Body of pancreas (tissue), 4 donors: ENCODE results near the gene PTPRT.

ENCODE experiments used
- POLR2A ChIP-seq, 3 donors: fragments of 450-650 bp; IDR thresholded peaks; one replicate each; pipeline ENCODE4 v1.6.1; 2016; ENCODE audit warnings: antibody characterized with exemption in 3 of 3, mild to moderate bottlenecking in 2 of 3
- TF ChIP-seq, protein P1 (sequence below), 7 experiments: fragments of 450-650 bp in 4 of 7; fragments of 200-600 bp in 3 of 7; sonication (generic) in 3 of 7; IDR thresholded peaks; one replicate each; pipeline ENCODE4 v1.5.1; 2016 to 2019; ENCODE audit warnings: antibody characterized with exemption in 7 of 7

DNA sequence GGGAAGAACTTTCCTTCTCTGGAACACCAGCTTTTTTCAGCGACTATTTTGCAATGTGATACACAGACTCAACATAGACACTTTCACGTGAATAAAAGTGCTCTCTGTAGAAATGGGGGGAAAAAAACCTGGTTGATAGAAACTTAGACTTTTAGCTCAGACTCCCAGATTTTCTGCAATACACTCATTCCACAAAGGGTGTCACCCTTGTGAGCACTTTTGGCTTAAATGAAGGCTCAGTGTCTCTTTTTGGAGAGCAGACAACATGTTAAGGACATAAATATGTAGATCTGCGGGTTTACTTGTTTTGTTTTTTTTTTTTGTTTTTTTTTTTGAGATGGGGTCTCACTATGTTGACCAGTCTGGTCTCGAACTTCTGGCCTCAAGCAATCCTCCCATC lies 579.6 kb downstream of the PTPRT start:
- TF ChIP-seq, protein P1, sequence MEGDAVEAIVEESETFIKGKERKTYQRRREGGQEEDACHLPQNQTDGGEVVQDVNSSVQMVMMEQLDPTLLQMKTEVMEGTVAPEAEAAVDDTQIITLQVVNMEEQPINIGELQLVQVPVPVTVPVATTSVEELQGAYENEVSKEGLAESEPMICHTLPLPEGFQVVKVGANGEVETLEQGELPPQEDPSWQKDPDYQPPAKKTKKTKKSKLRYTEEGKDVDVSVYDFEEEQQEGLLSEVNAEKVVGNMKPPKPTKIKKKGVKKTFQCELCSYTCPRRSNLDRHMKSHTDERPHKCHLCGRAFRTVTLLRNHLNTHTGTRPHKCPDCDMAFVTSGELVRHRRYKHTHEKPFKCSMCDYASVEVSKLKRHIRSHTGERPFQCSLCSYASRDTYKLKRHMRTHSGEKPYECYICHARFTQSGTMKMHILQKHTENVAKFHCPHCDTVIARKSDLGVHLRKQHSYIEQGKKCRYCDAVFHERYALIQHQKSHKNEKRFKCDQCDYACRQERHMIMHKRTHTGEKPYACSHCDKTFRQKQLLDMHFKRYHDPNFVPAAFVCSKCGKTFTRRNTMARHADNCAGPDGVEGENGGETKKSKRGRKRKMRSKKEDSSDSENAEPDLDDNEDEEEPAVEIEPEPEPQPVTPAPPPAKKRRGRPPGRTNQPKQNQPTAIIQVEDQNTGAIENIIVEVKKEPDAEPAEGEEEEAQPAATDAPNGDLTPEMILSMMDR (IDR thresholded peaks at IDR 0.05): no peak
- TF ChIP-seq POLR2A (IDR thresholded peaks at IDR 0.05): no peak
